Effector CD4-positive, alpha-beta T cell (primary cell): ENCODE data around the gene KBTBD4.
"Not testable (repeated sequence)": the region's sequence is repeated elsewhere in the genome, so short reads cannot be mapped to it uniquely, and the experiment has no call there.

Source experiments
- DNase-seq: peaks from one replicate; pipeline ENCODE4 v3.0.0-alpha.2; 2020

Gene KBTBD4

DNA sequence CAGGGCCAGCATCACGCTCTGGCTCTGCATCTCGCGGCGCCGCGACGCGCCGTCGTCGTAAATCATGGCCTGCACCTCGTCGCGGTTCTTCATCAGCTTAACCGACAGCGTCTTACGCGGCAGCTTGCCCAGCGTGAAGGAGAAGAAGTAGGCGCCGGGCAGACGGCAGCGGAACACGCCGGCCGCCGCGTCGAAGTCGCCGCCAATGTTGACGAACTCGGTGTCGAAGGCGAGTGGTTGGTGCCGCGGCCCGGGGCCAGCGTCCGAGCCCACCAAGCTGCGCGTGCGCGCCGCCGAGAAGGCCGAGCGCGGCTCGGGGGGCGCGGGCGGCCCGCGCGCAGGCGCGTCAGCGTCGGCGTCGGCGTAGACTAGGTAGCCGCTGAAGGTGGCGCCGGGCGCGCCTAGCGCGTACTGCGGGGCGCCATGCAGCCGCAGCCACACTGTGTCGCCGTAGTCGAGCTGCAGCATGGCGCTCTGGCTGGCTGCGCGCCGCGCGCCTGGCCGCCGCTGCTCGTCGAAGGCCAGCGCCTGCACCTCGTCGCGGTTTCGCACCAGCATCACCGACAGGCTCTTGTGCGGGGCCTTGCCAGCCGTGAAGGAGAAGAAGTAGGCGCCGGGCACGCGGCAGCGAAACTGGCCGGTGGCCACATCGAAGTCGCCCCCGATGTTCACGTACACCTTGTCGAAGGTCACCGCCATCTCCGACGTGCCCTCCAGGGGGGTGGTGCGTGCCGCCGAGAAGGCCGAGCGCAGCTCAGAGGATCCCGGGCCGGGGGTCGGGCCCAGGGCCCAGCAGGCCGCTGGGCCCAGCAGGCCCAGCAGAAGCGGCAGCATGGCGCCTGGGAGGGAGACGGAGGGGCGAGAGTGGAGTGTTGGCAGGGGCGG is 11.4 kb upstream of the KBTBD4 start:
- no peak for DNase-seq

- no peak for DNase-seq
These were observed 10.8 kb upstream of the KBTBD4 start for GRCh38 chr11:47589584-47589976.

GRCh38 chr11:47589118-47589517 is 10.3 kb upstream of the KBTBD4 start:
- DNase-seq: no peak

GRCh38 chr11:47587723-47588326 is 9.1 kb upstream of the KBTBD4 start:
- DNase-seq: no peak

DNA sequence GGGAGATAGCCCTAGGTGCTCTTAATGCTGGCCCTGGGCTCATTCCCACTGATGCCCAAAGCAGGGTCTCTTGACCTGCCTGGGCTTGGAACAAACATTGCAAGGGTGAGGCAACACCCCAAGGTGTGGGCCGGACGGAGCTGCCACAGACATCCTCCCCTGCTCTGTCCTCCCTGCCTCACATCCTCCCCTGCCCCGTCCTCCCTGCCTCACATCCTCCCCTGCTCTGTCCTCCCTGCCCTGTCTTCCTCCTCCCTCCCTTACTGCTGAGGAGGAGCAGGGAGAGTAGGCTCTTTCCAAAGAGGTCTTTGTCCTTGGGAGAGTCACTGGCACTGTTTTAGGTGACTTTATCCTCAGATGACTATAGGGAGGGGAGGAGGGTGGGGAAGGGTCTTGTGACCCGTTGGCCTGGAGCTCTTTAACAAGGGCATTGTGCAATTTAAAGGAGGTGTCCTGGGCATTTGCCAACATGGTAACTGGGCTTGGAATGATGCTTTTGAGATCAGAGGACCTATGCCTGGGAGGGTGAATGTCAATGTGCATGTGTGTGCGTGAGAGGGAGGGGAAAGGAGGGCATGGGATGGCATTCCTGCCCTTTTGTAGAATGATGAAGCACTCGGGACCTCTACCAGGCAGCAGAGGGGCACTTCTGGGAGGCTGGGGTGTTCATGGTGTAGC is 8.4 kb upstream of the KBTBD4 start:
- no peak for DNase-seq

DNA sequence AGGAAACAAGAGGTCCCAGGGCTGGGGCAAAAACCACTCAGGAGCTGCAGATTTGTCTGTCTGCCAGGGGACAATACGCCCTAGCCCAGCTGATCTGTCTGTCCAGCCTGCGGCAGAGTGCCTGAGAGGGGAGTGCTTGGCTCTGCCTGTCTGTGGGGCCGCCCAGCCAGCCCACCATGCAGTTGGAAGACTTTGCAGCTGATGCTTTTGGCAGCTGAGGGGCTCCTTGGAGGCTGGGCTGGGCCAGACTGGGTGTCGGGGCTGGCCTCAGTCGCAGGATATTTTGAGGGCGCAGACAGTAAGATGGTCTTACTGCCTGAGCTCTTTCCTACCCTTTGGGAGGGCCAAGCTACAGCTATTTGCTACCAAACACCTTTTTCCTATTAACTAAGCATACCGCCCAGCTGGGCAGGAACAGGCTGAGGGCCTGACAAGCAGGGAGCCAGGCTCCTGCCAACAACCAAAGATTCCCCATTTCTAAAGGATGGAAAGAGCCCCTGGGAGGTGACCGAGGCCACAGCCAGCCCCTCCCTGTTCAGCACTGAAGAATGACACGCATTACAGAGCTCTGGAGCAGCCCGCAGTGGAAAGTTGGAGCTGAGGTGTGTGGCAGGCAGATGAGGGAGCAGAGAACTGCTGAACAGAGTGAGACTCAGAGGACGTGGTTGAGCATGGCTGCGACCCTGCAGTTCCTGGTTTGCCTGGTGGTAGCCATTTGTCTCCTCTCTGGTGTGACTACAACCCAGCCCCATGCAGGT is 7.5 kb upstream of the KBTBD4 start, which contains the start of gene FAM180B:
FAM180B (plus strand) TSS at position 581 of the 758 bp plus-strand sequence; CDS start at position 672, 91 bp downstream.
- DNase-seq: no peak

DNA sequence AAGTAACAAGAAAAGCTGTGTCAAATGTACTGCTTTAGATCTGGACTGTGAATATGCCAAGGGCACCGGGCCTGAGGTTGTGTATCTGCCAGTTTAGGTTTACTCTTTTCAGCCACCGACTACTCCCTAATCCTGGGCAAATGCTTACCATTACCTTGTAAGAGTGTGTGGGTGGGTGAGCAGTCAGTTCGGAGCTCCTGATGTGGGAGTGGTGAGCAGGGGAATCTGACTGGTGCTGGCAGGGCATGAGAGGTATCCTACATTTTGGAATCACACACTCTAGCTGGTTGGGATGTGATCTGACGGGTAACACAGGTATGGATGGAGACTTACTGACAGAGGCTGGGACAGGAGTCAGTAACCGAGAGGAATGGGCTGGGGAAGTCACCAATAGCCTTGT is 5.1 kb upstream of the KBTBD4 start:
- DNase-seq: no peak

- no peak for DNase-seq
These were observed 1.2 kb downstream of the KBTBD4 start for GRCh38 chr11:47577460-47578041.

DNA sequence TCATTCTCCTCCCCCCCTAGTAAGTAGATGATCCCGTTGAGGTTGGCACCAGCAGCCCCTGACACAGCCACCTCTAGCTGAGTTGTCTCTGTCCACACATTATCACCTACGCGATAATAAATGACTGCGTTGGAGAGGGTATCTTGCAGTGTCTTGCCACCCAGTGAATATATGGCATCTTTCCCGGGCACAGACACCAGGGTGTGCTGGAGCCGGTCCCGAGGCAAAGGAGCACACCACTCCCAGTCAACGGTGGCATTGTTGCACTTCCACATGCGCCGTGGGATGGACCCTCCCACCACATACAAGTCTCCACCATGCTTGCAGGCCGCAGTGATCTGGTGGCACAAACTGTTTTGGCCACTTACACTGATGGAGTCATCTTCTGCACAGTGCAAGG is 5.4 kb downstream of the KBTBD4 start:
- DNase-seq: no peak

DNA sequence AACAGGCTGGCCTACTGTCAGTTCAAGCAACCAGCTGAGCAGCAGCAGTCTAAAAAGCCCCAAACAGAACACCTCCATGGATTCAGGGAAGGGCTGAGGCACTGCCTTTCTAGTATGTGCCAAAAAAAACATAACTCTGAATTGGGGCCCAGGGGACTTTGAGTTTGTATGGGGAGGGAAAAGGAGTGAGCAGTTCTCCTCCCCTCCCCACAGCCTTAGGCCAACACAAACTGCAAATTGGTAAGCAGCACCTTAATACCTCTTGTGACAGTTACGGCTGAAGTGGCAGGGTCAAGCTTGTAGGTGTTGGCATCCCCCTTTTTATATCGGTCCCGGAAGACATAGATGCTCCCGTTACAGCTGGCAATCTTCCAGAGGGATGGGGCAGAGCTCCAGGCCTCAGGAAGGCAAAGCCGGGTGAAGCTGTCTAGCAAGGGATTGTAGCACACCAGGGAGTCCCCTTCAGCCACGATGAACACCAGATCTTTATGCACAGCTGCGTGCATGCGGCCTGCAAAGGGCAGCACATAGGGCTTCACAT is 6.0 kb downstream of the KBTBD4 start:
- no peak for DNase-seq

- DNase-seq: no peak
These were observed 6.9 kb downstream of the KBTBD4 start for GRCh38 chr11:47571895-47572294.

DNA sequence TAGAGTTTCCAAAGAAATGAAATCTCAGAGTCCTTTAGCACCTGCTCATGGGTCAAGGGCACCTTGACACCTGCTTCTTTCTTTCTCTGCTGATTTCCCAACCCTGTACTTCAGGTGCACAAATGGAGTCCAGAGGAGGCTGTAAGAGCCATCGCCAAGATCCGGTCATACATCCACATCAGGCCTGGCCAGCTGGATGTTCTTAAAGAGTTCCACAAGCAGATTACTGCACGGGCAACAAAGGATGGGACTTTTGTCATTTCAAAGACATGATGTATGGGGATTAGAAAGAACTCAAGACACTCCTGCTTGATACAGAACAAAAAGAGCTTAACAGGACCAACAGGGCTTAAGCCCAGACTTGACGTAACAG is 7.4 kb downstream of the KBTBD4 start:
- no peak for DNase-seq

DNA sequence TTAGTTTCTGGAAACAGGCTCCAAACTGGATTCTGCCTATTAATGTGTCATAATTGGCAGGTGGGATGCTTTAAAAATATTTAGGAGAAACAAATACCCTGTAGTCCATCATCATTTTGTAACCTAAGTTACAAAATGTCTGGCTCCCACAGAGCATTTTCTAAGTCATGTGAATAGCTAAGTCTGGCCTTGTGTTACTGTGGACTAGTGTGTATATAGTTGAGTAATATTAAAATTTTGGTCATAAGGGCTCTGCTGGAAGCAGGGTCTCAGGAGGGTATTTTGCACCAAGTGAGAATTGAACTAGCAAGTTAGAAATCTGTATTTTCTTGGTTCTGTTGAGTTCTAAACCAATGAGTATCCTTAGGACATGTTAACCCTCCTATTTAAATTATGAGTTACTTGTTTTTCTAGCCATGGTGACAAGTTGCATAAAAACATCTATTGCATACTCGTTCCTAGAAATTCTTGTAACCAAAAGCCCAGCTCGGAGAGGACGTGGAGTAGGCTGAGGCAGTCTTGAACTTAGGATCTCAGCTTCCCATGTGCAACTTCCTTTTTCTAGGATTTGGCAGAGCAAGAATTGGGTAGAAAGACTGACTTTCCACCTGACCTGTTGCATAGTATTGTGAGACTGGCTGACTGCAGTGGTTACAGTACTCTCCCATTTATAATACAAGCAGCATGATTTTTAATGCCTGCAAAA is 8.0 kb downstream of the KBTBD4 start:
- no peak for DNase-seq

DNA sequence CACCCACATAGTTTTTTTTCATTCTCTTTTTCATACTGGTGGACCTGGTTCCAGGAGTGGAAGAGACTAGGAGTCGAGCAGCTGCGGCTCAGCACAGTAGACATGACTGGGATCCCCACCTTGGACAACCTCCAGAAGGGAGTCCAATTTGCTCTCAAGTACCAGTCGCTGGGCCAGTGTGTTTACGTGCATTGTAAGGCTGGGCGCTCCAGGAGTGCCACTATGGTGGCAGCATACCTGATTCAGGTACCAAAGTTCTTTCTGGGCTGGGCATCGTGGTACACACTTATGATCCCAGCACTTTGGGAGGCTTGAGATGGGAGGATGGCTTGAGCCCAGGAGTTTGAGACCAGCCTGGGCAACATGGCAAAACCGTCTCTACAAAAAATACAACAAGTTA is 9.1 kb downstream of the KBTBD4 start:
- DNase-seq: no peak

DNA sequence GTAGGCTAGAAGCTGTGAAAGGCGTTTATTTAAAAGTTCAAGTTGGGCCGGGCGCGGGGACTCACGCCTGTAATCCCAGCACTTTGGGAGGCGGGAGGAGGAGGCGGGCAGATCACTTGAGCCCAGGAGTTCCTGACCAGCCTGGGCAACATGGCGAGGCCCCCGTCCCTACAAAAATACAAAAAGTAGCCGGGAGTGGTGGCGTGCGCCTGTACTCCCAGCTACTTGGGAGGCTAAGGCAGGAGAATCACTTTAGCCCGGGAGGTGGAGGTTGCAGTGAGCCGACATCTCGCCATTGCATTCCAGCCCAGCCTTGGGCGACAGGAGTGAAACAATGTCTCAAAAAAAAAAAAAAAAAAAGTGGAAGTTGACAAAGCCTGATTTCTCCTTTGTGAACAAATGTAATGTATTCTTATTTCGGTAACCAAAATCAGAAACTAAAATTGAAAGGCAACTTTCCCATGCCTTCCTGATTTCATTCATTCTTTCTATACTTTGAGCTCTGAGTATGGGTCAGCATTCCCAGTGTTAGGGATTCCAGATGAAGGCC is 12.5 kb downstream of the KBTBD4 start:
- DNase-seq: no peak

DNA sequence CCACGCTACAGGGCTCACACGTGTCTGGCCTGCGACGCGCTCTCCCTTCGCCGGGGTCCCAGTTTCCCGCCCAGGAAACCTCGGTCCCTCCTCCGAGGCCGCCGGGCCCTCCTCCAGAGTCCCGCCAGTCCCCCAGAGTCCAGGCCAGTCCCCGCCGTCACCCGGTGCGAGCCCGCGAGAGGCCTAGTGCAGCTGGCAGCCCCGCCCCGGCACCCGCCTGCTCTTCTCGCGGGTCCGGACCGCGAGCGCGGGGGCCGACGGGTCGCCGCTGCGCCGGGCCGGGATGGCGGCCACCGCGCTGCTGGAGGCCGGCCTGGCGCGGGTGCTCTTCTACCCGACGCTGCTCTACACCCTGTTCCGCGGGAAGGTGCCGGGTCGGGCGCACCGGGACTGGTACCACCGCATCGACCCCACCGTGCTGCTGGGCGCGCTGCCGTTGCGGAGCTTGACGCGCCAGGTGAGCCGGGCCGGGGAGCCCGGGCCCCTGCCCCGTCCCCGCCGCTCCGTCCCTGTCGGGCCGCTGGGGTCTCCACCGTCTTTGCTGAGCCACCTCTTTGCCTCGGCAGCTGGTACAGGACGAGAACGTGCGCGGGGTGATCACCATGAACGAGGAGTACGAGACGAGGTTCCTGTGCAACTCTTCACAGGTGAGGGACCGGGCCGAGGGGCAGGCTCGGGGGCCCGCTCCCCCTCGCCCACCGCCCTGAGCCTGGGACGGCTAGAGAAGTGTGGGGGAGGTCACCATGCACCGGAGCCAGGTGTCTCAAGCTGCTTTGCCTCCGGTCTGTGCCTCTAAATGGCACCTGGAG is 13.2 kb downstream of the KBTBD4 start, which contains the start of gene PTPMT1:
PTPMT1 (plus strand) TSS at position 260 of the 809 bp plus-strand sequence; CDS start at position 284, 24 bp downstream.
- peak; percentile 45 for DNase-seq

GRCh38 chr11:47564933-47565339 is 13.8 kb downstream of the KBTBD4 start:
- no peak for DNase-seq

DNA sequence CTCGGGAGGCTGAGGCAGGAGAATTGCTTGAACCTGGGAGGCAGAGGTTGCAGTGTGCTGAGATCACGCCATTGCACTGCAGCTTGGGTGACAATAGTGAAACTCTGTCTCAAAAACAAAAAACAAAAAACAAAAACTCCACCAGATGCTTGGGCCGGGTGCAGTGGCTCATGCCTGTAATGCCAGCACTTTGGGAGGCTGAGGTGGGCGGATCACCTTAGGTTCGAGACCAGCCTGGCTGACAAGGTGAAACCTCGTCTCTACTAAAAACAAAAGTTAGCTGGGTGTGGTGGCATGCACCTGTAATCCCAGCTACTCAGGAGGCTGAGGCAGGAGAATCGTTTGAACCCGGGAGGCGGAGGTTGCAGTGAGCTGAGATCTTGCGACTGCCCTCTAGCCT is 14.4 kb downstream of the KBTBD4 start:
- not testable (repeated sequence) for DNase-seq

GRCh38 chr11:47562393-47562792 is 16.4 kb downstream of the KBTBD4 start:
- DNase-seq: not testable (repeated sequence)

DNA sequence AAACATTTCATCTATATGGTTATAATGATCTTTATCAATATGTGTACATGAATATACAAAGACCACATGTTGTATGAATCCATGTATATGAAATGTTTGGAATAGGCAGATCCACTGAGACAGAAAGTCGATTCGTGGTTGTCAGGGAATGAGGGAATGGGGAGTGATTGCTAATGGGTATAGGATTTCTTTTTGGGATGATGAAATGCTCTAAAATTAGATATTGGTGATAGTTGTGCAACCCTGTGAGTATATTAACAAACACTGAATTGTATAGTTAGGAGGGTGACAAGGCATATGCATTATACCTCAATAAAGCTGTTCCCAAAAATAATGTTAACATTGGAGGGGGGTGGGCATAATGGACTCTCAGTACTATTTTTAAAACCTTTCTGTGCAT is 18.3 kb downstream of the KBTBD4 start:
- no peak for DNase-seq
